Measurements from ENCODE around the gene SEPTIN14. TPM values are rescaled to one million over a fixed set of nuclear protein-coding genes. Genes with fewer than 3 reads are reported as not detected.
"Not testable (repeated sequence)": the region's sequence is repeated elsewhere in the genome, so short reads cannot be mapped to it uniquely, and the experiment has no call there.

SEPTIN14 gene
- total RNA-seq, 1 experiment from 2014 or later: not detected

DNA sequence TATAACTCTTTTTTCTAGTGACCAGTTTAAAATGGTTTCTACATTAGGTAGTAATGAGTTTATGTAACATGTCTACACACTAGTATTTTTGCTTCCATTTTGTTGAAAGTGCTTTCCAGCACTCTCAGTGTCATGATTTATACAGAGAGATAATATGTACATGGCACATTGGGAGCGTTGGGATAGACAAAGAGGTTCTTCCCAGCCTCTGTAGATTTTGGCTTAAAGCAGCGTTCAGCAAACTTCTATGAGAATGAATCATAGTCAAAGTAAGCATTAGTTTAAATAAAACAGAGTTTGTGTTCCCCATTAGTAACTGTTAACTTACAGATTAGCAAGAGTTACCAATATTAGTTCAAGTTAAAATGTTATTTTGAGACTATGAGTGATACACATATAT, 43.9 kb downstream of the SEPTIN14 start:
- peaks cover 7% of the 10 kb centered on the region; the same call in 1 of the 2 replicates for H3K9me3 ChIP-seq (ENCODE audit: control insufficient read depth, insufficient read depth, low read depth, low read length)
- H3K4me3 ChIP-seq (ENCODE audit: low read depth in 2 of 2, low read length in 2 of 2): no peak overlapping the region
- no peaks in the 10 kb centered on the region for H3K36me3 ChIP-seq (ENCODE audit: control insufficient read depth, insufficient read depth, low read length)
- H3K4me1 ChIP-seq (ENCODE audit: control insufficient read depth, insufficient read depth, low read length): no peaks in the 10 kb centered on the region
- no peak for TF ChIP-seq REST (IDR thresholded peaks at IDR 0.05; ENCODE audit: insufficient read depth in 1 of 2, low read depth in 2 of 2, low read length in 1 of 2)
- TF ChIP-seq TCF7L2 (IDR thresholded peaks at IDR 0.05; ENCODE audit: low read depth, low read length): no peak
- no peak for TF ChIP-seq SIN3A (IDR thresholded peaks at IDR 0.05; ENCODE audit: borderline replicate concordance, insufficient read depth, low read depth, low read length)
- TF ChIP-seq POLR2AphosphoS5 (IDR thresholded peaks at IDR 0.05; ENCODE audit: low read depth, low read length): no peak
- TF ChIP-seq, protein P1, sequence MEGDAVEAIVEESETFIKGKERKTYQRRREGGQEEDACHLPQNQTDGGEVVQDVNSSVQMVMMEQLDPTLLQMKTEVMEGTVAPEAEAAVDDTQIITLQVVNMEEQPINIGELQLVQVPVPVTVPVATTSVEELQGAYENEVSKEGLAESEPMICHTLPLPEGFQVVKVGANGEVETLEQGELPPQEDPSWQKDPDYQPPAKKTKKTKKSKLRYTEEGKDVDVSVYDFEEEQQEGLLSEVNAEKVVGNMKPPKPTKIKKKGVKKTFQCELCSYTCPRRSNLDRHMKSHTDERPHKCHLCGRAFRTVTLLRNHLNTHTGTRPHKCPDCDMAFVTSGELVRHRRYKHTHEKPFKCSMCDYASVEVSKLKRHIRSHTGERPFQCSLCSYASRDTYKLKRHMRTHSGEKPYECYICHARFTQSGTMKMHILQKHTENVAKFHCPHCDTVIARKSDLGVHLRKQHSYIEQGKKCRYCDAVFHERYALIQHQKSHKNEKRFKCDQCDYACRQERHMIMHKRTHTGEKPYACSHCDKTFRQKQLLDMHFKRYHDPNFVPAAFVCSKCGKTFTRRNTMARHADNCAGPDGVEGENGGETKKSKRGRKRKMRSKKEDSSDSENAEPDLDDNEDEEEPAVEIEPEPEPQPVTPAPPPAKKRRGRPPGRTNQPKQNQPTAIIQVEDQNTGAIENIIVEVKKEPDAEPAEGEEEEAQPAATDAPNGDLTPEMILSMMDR (IDR thresholded peaks at IDR 0.05): no peak
- H3K27ac ChIP-seq (ENCODE audit: low read length): no peak overlapping the region
- ChIA-PET POLR2A (no interaction called here), CTCF (no interaction called here)
- ATAC-seq: no peak
- intact Hi-C loops (cut with micrococcal nuclease; ENCODE audit: unreplicated experiment): no loop called here
- no peak for DNase-seq (ENCODE audit: low read depth, low spot score)
- H3K27me3 ChIP-seq (ENCODE audit: control insufficient read depth, insufficient read depth, low read length): no peaks in the 10 kb centered on the region
- in situ Hi-C loops (cut with HindIII; ENCODE audit: low pct_unique_long_range_greater_than_20kb, low sequenced_read_pairs): no loop called here
- BruUV-seq (replicated peaks): no TSS peak

GRCh38 chr7:55797260-55797659, 65.3 kb downstream of the SEPTIN14 start:
- intact Hi-C loops (cut with micrococcal nuclease; ENCODE audit: unreplicated experiment); DNase-seq (ENCODE audit: low read depth, low spot score); H3K27me3 ChIP-seq (ENCODE audit: control insufficient read depth, insufficient read depth, low read length); CTCF ChIA-PET; in situ Hi-C loops (cut with HindIII; ENCODE audit: low pct_unique_long_range_greater_than_20kb, low sequenced_read_pairs); H3K9me3 ChIP-seq (ENCODE audit: control insufficient read depth, insufficient read depth, low read depth, low read length); H3K4me3 ChIP-seq (ENCODE audit: low read depth in 2 of 2, low read length in 2 of 2); POLR2A ChIA-PET; H3K27ac ChIP-seq (ENCODE audit: low read length); H3K4me1 ChIP-seq (ENCODE audit: control insufficient read depth, insufficient read depth, low read length); ATAC-seq; BruUV-seq (replicated peaks); H3K36me3 ChIP-seq (ENCODE audit: control insufficient read depth, insufficient read depth, low read length): not testable (repeated sequence)

DNA sequence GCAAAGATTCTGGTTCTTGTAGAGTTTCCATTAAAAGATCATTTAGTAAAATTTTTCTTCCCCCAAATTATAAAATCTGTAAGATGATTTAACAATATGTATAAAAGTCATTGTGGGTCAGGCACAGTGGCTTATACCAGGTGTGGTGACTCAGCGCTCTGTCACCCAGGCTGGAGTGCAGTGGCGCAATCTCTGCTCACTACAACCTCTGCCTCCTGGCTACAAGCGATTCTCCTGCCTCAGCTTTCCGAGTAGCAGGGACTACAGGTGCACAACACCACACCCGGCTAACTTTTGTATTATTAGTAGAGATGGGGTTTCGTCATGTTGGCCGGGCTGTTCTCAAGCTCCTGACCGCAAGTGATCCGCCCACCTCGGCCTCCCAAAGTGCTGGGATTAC, 68.0 kb downstream of the SEPTIN14 start:
- intact Hi-C loops (cut with micrococcal nuclease; ENCODE audit: unreplicated experiment): no loop called here
- H3K27ac ChIP-seq (ENCODE audit: low read length): no peak overlapping the region

More for the DNA sequence above, 68.0 kb downstream of the SEPTIN14 start:
- TF ChIP-seq SIN3A (IDR thresholded peaks at IDR 0.05; ENCODE audit: borderline replicate concordance, insufficient read depth, low read depth, low read length) (no peak), POLR2AphosphoS5 (IDR thresholded peaks at IDR 0.05; ENCODE audit: low read depth, low read length) (no peak), REST (IDR thresholded peaks at IDR 0.05; ENCODE audit: insufficient read depth in 1 of 2, low read depth in 2 of 2, low read length in 1 of 2) (no peak), TCF7L2 (IDR thresholded peaks at IDR 0.05; ENCODE audit: low read depth, low read length) (no peak)
- TF ChIP-seq, protein P1 (IDR thresholded peaks at IDR 0.05): no peak
- in situ Hi-C loops (cut with HindIII; ENCODE audit: low pct_unique_long_range_greater_than_20kb, low sequenced_read_pairs): no loop called here
- peak; percentile 77; the same call in 1 of the 2 replicates for ATAC-seq
- Histone ChIP-seq H3K4me1 (ENCODE audit: control insufficient read depth, insufficient read depth, low read length) (no peaks in the 10 kb centered on the region), H3K36me3 (ENCODE audit: control insufficient read depth, insufficient read depth, low read length) (no peaks in the 10 kb centered on the region), H3K27me3 (ENCODE audit: control insufficient read depth, insufficient read depth, low read length) (no peaks in the 10 kb centered on the region), H3K4me3 (ENCODE audit: low read depth in 2 of 2, low read length in 2 of 2) (no peak overlapping the region), H3K9me3 (ENCODE audit: control insufficient read depth, insufficient read depth, low read depth, low read length) (no peaks in the 10 kb centered on the region)
- BruUV-seq (replicated peaks): no TSS peak
- DNase-seq (ENCODE audit: low read depth, low spot score): no peak
- ChIA-PET CTCF (no interaction called here), POLR2A (no interaction called here)

Measured in Panc1 (cell line).